GM21515 (cell line): ENCODE results near the gene CYP4F2.
"Not testable (repeated sequence)": the region's sequence is repeated elsewhere in the genome, so short reads cannot be mapped to it uniquely, and the experiment has no call there.

ENCODE experiments used
- ATAC-seq: cut with Tn5 transposase; IDR thresholded peaks from one replicate; pipeline ENCODE4 v1.9.1; 2021; ENCODE audit not compliant: unreplicated experiment

Gene CYP4F2

DNA sequence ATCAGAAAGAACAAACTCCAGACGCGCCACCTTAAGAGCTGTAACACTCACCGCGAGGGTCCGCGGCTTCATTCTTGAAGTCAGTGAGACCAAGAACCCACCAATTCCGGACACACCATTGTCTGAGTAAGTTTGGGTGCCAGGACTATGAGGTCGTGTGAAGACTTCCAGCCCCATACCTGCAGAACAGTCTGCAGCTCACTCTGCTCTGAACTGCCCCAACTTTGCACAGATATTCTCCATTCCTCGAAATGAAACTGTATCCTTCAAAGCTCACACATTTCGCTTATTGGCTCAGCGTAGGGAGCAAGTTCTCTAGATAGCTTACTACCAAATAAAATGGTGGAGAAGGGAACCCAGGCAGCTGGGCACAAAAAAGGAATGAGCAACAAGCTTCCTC is 2.6 kb upstream of the CYP4F2 start:
- no peak for ATAC-seq

DNA sequence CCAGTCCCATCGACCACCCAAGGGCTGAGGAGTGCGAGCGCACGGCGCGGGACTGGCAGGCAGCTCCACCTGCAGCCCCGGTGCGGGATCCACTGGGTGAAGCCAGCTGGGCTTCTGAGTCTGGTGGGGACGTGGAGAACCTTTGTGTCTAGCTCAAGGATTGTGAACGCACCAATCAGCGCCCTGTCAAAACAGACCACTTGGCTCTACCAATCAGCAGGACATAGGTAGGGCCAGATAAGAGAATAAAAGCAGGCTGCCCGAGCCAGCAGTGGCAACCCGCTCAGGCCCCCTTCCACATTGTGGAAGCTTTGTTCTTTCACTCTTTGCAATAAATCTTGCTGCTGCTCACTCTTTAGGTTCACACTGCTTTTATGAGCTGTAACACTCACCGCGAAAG is 2.2 kb upstream of the CYP4F2 start:
- ATAC-seq = not testable (repeated sequence)

DNA sequence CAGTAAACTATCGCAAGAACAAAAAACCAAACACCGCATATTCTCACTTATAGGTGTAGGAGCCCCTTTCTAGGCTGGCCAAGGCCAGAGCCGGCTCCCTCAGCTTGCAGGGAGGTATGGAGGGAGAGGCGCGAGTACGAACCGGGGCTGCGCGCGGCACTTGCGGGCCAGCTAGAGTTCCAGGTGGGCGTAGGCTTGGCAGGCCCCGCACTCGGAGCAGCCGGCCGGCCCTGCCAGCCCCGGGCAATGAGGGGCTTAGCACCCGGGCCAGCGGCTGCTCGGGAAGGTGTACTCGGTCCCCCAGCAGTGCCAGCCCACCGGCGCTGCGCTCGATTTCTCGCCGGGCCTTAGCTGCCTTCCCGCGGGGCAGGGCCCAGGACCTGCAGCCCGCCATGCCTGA is 1.7 kb upstream of the CYP4F2 start:
- not testable (repeated sequence) for ATAC-seq

DNA sequence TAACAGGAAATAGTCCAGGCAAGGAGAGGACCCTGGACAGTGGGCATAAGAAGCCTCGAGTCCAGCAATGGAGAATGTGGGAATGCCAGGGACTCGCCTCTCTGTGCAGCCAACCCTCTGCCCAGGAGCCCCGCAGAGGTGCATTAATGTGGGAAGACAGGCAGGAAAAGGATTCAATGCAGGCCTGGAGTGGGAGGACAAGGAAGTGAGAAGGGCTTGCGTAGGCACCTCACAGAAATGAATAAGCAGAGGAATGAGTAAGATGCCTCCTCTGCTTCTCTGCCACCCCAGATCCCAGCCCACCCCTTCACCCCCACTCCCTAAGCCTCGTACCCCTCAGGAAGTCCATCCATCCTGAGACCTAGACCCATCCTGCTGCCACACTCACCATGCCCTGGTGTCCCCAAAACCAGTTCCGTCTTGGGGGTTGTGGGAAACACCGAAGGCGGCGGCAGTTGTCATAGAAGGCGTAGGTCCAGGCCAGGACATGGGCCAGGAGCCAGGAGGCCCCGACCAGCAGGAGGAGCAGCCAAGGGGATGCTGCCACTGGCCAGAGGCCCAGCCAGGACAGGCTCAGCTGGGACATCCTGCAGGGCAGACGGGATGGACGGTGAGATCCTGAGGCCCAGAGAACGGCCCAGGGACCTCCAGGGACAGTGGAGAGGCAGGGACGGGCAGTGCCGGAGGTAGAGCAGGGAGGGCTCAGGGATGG is 692 bp downstream of the CYP4F2 start:
- ATAC-seq = no peak

DNA sequence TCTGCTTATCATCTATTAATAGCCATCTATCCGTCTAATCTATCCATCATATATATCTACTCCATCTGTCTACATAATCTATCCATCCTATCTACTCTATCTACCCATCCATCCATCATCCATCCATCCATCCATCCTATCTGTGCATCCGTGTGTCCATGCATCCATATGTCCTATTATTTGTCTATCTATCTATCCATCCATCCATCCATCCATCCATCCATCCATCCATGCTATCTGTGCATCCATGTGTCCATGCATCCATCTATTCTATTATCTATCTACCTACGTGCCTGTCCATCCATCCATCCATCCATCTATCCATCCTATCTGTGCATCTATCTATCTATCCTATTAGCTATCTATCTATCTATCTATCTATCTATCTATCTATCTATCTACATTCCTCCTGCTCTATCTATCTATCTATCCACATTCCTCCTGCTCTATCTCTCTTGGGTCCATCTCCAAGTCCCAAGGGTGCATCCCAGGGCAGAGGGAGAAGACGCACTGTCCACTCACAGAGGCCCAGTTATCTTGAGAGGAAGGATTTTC is 1.9 kb downstream of the CYP4F2 start:
- ATAC-seq = no peak

DNA sequence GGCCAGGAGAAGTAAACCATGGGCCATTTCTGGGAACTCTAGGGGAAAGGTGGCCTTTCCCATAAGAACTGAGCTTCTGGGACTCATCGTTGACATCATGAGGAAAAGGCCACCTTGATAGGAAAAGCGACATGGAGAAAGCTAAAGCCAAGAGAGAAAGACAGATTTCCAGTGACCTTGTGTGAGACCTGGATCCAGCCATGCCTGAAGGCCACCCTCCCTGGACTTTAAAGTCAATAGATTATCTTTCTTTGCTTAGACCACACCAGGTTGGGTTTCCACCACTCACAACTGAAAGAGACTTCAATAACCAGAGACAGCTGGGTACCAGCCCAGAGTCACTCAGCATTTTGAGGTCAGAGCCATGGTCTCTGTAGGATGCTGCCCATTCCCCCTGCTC is 3.5 kb downstream of the CYP4F2 start:
- no peak for ATAC-seq

DNA sequence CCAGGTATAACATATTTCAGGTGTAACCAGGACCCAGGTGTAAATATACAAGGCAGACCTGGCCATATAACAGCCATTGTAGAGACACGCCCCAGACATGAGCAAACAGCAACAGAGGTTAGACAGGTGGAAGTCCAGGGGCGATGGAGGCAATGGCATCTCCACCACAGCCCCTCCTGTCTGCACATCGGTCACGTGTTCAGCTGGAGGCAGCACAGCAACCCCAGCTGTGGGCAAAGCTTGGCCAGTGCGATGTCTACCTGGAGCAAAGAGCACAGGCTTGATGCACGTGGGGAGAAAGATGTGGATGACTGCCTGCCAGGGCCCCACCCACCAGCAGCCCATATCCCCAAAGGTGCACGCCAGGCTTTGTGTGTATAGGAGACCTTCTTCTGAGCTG is 4.4 kb downstream of the CYP4F2 start:
- no peak for ATAC-seq

DNA sequence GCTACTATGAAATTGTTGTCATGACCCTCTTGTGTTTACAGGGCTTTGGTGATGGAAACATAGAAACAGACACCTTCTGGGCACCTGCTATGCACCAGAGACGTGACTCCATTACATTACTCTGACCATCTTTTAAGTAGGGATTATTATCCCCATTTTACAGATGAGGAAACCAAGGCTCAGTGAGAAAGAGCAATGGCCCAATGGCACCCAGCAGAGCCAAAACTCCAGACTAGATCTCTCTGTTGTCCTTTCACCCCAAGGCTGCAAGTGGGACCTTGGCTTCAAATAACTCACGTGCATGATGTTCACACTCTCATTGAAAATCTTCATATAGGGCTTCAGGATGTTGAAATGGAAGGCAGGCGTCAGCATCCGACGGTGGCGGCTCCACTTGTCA is 5.9 kb downstream of the CYP4F2 start:
- no peak for ATAC-seq

DNA sequence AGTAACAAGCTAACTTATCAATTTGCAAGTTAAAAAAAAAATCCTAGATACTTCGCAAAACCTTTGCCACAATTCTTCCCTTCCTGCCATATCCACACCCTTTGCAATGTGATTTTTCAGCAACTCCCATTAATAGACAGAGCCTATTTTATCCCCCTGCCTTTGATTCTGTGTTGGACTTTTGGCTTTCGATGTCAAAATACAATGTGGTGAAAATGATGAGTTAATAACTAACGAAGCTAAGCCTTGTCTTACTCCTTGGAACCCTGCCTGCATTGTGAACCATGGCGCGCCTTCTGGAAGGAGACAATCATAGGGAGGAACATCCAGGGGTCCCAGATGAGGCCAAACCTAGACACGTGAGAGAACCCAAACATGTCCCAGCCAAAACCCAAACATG is 6.4 kb downstream of the CYP4F2 start:
- ATAC-seq = no peak

DNA sequence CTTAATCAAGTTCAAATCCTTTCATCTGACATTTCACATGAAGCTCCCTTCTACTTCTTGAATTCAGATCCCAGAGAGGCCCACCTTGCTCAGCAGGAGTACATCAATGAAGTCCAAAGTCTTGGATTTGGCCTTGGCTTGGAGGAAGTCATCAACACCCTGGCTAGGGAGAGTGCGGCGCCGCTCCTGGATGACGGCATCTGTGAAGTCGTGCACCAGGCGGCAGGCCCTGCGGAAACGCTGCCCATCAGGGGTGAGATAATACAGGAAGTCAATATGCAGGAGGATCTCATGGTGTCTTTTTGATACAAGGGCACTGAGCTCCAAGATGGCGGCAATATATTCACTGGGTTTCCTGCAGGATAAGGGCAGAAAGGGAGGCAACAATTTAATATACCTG is 8.5 kb downstream of the CYP4F2 start:
- not testable (repeated sequence) for ATAC-seq

DNA sequence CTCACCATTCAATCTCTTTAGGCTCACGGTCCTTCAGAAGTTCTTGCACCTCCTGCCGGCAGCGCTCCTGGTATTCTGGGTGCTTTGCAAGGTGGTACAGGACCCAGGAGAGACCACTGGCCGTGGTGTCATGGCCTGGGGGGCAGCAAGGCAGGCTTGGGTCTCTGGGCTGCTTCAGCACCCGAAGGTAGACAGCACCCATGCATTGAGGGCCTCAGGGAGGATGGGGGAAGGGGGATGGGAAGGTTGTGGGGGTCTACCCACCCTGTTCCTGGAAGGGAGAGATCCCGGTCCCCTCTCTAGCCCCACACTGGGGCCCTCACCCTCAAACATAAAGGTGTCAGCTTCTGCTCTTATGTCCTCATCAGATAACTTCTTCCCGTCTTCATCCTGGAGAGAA is 12.0 kb downstream of the CYP4F2 start:
- no peak for ATAC-seq

DNA sequence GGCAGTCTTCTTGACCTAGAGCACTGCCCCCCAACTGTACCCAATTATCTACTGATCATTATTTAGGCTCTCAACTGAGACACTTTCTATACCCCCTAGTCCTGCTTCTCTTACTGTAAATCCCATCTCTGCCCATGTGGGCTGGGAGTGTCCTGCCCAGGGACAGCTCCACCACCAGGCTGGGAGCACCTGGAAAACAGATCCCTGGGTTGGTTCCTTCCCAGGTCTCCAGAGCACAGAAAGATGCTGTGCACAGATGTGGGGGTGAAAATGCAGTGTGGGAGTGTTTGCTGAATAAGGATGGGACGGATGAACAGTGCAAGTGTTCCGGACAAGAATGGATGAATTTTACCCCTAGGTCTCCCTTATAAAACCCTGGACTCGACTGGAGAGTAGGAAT is 12.7 kb downstream of the CYP4F2 start:
- no peak for ATAC-seq

DNA sequence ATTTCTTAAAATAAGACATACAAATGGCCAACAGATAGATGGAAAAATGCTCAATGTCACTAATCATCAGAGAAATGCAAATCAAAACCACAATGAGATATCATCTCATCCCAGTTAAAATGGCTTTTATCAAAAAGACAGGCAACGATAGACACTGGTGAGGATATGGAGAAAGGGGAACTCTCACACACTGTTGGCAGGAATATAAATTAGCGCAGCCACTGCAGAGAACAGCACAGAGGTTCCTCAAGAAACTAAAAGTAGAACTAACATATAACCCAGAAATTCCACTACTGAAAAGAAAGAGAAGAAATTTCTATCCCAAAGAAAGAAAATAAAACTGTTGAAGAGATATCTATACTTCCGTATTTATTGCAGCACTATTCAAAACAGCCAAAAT is 14.5 kb downstream of the CYP4F2 start:
- not testable (repeated sequence) for ATAC-seq

DNA sequence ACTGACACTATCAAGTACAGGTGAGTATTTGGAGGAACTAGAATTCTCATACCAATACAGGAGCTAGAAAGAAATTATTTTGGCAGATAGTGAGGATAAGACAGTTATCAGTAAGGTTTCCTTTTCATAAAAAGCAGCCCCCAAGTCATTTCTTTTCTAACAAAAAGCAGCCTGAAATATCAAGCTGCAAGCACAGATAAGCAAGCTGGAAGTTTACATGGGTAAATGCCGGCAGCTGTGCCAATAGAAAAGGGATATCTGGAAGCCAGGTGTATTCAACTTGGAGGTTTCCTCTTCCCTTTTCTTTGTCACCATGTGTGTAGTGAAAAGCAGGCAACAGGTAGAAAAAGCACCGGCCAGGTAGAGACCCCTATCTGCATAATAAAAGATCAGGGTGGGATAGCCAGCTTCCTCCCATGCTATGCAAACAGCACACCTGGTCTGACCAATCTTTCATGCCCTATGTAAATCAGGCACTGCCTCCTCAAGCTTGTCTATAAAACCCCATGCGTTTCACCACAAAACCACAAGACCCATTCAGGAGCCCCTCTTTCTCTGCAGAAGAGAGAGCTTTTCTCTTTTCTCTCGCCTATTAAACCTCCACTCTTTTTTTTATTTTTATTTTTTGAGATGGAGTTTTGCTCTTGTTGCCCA is 22.9 kb downstream of the CYP4F2 start:
- ATAC-seq = no peak

DNA sequence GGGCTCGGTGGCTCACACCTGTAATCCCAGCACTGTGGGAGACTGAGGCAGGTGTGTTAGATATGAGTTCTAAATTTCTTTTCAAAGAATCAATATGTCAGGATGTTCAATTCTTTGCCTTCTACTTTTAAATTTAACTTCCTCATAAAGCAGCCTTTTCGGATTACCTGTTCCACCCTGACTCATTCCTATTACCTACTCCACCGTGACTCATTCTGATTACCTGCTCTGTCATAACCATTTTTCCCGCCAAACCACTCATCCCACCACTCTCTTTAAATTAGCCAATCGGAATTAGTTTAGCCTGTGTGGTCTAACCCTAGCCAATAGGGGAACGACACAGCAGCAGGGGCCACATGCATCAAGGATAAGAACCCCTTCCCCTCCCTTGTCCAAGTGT is 24.1 kb downstream of the CYP4F2 start:
- ATAC-seq = not testable (repeated sequence)

DNA sequence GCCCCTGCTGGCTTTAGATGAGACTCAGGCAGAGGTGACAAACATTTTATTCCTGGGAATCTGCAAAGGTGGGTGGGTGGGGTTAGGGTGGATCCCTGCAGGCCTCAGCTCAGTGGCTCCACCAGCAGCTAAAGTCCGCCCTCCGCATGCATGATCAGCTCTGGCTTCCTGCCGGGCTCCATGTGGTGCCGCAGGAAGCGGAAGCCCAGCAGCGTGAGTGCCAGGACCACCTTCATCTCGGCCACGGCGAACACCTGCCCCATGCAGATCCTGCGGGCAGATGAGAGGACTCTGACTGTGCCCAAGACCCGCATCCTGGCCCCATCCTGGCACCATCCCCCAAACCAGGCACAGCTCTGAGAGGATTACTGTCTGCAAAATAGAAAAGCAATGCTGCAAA is 26.3 kb downstream of the CYP4F2 start:
- no peak for ATAC-seq

DNA sequence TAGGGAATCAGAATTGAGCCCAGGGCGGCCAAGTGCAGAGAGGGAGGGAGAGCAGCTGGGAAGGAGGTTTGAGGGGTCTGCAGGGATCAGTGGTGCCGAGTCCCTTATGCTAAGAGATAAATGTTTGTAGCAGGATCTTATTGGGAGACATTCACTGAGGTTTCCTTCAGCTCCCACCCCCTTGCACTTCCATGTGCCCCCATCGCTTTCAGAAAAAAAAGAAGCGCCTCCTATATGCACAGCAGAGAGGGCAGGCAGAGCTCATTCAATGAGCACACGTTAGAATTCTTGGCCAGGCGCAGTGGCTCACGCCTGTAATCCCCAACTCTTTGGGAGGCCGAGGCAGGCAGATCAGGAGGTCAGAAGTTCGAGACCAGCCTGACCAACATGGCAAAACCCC is 28.0 kb downstream of the CYP4F2 start:
- no peak for ATAC-seq

DNA sequence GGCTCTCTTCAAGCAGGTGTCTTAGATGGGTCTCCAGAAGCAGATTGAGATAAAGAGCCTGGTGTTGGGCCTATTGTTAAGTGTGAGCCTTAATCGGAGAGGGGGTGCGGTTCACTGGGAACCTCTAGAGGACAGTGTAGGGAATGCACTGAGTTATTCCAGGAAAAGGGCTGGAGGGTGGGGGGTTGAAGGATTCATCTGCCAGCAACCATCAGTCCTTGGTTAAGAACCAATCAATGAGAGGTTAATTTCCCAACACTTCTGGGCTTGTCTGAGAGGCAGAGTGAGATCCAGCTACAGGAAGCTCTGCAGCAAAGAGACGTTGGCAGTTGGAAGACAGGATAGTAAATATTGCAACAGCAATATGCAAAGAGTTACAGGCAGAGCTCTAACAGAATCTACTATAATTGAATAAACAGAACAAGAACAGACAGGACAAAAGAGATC is 28.7 kb downstream of the CYP4F2 start:
- no peak for ATAC-seq

DNA sequence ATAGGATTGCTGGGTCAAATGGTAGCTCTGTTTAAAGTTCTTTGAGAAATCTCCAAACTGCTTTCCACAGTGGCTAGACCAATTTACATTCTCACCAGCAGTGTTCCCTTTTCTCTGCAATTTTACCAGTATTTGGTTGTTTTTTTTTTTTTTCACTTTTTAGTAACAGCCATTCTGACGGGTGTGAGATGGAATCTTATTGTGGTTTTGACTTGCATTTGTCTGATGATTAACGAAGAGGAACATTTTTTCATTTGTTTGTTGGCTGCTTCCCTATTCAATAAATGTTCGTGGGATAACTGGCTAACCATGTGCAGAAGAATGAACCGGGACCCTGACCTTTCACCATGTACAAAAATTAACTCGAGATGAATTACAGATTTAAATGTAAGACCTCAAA is 31.2 kb downstream of the CYP4F2 start:
- ATAC-seq = no peak

DNA sequence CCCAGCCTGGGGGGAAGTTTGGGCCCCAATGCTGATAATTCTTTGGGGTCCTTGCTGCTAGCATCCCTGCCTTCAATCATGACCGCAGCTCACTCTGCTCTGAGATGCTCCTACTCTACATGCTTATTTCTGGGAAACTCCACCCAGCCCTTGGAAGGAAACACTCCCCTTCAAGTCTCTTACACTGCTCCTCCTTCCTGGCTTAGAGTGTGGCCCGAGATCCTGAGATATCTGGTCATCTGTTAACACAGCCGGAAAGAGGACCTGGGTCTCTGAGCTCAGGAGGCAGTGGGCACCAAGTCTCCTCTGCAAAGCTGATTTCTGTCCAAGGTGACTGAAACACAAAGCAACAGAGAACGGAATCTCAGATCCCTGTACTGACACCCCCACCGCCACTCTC is 33.0 kb downstream of the CYP4F2 start:
- no peak for ATAC-seq

DNA sequence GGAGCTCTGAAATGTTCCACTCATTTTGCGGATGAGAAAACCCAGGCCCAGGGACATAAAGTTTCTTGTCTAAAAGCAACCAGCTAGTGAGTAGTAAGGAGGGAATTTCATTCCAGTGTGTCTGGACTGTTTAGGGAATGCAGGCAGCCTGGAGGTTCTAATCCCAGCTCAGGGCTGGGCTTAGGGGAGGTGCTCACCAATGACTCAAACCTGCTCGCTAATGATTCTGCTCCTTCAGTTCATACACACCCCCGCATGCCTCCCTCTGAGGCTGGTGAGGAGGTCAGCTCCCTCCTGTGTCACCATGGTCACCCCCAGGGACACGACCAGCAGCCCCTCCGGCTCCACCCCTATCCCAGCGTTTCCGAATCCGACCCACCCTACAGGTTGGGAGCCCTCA is 34.6 kb downstream of the CYP4F2 start:
- no peak for ATAC-seq

DNA sequence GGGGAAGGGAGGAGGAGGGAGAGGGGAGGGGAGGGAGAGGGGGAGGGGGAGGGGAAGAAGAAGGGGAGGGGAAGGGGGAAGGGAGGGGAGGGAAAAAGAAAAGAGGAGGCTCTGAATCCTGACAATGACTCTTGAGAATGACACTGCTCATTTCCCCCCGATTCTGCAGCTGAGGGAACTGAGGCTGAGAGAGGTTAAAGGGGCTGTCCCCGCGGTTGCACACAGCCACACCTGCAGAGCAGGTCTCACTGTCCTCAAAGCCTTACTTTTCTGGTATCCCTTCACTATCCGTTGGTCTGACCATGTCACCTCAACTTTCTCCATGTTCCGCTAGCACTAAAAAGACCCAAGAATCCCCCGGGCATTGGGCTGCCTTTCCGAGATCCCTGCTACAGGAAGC is 35.4 kb downstream of the CYP4F2 start:
- no peak for ATAC-seq

DNA sequence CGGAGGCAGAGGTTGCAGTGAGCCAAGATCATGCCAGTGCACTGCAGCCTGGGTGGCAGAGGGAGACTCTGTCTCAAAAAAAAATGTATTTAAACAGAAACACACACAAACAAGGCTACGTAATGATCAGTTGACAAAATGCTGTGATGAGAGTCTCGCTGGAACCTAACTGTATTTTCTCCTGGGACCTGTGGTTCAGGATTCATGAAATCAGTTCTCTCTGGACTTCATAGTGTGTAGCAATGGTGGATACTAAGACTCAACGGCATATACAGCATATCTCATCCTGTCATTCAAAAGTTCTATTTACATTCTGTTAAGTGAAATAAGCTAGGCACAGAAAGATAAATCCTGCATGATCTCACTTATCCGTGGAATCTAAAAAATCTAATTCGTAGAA is 37.4 kb downstream of the CYP4F2 start:
- no peak for ATAC-seq
